ENCODE measurements around the gene TSTD2.

TSTD2 gene

GRCh38 chr9:97560154-97560553, 73.0 kb downstream of the TSTD2 start:
- no peak for DNase-seq

GRCh38 chr9:97559111-97559514, 74.1 kb downstream of the TSTD2 start:
- DNase-seq = no peak

GRCh38 chr9:97558701-97559101, 74.5 kb downstream of the TSTD2 start:
- DNase-seq = no peak

- DNase-seq = no peak
These were observed 75.5 kb downstream of the TSTD2 start for GRCh38 chr9:97557606-97558095.

- no peak for DNase-seq
These were observed 76.2 kb downstream of the TSTD2 start for GRCh38 chr9:97556721-97557605.

- no peak for DNase-seq
These were observed 77.0 kb downstream of the TSTD2 start for GRCh38 chr9:97556036-97556720.

GRCh38 chr9:97555164-97555563, 78.0 kb downstream of the TSTD2 start:
- no peak for DNase-seq

GRCh38 chr9:97554566-97555075, 78.5 kb downstream of the TSTD2 start:
- no peak for DNase-seq

GRCh38 chr9:97553841-97554240, 79.3 kb downstream of the TSTD2 start:
- DNase-seq = no peak

- no peak for DNase-seq
These were observed 80.0 kb downstream of the TSTD2 start for GRCh38 chr9:97553141-97553540.

- DNase-seq = no peak
These were observed 81.9 kb downstream of the TSTD2 start for GRCh38 chr9:97551308-97551707.

- DNase-seq = no peak
These were observed 82.8 kb downstream of the TSTD2 start for GRCh38 chr9:97550386-97550785.
